ENCODE data around the gene AGPAT2.

AGPAT2 gene

DNA sequence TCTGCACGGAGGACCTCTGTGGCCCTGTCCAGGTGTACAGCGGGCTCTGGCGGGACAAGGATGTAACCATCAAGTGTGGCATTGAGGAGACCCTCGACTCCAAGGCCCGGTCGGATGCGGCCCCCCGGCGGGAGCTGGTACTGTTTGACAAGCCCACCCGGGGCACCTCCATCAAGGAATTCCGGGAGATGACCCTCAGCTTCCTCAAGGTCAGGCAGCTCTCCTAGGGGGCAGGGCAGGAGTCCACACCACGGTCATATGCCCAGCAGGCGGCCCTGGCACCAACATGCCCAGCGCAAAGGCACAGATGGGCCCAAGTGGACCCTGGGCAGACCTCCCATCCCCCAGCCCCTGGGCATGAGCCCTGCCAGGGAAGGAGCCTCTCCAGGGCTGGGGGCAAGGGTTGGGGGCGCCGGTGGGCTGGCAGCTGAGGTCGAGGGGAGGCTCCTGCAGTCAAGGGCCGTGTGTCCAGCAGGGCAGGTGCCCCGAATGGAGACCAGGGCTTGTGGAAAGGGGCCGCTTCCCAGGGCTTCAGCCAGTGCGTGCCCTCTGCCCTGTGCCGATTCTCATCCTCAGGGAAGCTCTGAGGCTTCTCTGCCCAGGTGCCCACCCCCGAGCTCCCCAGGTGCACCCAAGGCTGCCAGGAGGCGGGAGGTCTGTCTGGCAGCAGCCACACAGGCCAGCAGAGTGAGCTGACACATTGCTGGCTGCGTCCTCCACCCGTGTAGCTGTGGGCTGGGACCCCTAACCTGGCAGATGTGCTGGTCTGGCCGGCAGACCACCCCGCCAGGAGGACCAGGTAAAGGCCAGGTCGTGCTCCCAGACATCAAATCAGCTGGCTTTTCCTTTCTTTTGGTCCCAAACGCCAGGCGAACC is 35.1 kb upstream of the AGPAT2 start:
- Histone ChIP-seq H3K14ac (ENCODE audit: low read length) (no peak overlapping the region), H3K79me1 (ENCODE audit: low read length) (peaks cover 6% of the 10 kb centered on the region), H3K27ac (ENCODE audit: low read depth, low read length) (no peak overlapping the region), H3K4me1 (ENCODE audit: control insufficient read depth in 1 of 2, insufficient read depth in 2 of 2, low read length in 2 of 2) (peaks cover 12 to 14% of the 10 kb centered on the region in 2 experiments), H2BK12ac (ENCODE audit: low read length) (no peak overlapping the region), H3K4me2 (ENCODE audit: low read length) (no peak overlapping the region), H3K9me3 (ENCODE audit: insufficient read depth, low read depth, low read length) (peaks cover 3% of the 10 kb centered on the region), H3K9ac (ENCODE audit: low read length) (no peak overlapping the region), H2AK5ac (ENCODE audit: low read length) (no peak overlapping the region), H4K12ac (ENCODE audit: low read depth, low read length) (no peak overlapping the region), H3K36me3 (ENCODE audit: control insufficient read depth in 1 of 2, insufficient read depth in 2 of 2, low read length in 2 of 2) (peaks cover 59 to 61% of the 10 kb centered on the region in 2 experiments), H3K4me3 (ENCODE audit: low read depth, low read length) (no peak overlapping the region), H2BK5ac (ENCODE audit: low read depth, low read length, poor library complexity) (no peak overlapping the region), H3K79me2 (ENCODE audit: control insufficient read depth, insufficient read depth, low read length, poor library complexity) (peaks cover 2% of the 10 kb centered on the region), H2BK120ac (ENCODE audit: insufficient read depth, low read length, poor library complexity) (no peak overlapping the region), H4K91ac (ENCODE audit: low read depth, low read length) (no peak overlapping the region), H3K4ac (ENCODE audit: low read depth, low read length) (no peak overlapping the region), H3K27me3 (ENCODE audit: insufficient read depth, low read length) (no peaks in the 10 kb centered on the region), H3K23ac (ENCODE audit: low read length) (no peak overlapping the region), H3K18ac (ENCODE audit: low read length) (no peak overlapping the region), H2AFZ (ENCODE audit: insufficient read depth, low read length, poor library complexity) (no peak overlapping the region), H4K8ac (ENCODE audit: low read depth, low read length) (no peak overlapping the region)
- no CpG with 5 or more reads among the region's 31 CpGs for WGBS (ENCODE audit: extremely low coverage, insufficient coverage, insufficient read length)
- no peak for DNase-seq

DNA sequence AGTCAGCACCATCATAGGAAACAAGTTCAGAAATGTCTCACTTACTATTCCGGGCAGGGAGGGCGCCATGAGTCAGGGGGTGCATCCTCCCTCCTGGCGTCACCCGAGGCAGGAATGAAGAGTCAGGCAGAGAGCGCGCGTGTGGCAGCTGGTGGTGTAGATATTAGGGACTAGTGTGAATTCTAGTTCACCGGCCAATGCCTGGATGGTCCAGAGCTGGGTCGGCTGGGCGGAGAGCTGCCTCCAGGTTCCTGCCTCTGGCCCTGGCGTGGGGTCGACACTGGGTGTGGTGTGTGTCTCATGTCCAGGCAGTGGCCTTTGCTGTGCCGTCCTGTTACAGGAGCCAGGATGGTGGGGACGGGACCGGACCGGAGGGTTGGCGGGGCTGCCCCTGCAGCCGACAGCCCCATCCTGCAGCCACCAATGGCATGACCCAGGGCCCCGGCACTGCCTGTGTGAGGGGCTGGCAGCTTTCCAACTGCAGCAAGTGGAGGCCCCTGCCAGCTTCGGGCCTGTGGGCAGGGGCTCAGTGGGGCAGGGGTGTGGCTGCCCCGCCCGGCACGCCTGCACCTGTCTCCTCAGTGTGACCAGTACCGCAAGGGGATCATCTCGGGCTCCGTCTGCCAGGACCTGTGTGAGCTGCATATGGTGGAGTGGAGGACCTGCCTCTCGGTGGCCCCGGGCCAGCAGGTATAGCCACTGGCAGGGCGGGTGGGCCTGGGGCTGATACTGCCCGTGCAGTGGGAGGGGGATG is 34.3 kb upstream of the AGPAT2 start:
- WGBS (ENCODE audit: extremely low coverage, insufficient coverage, insufficient read length) = no CpG with 5 or more reads among the region's 30 CpGs
- no peak overlapping the region for H2BK5ac ChIP-seq (ENCODE audit: low read depth, low read length, poor library complexity)
- H3K79me1 ChIP-seq (ENCODE audit: low read length) = peaks cover 6% of the 10 kb centered on the region
- H2AFZ ChIP-seq (ENCODE audit: insufficient read depth, low read length, poor library complexity) = no peak overlapping the region
- no peak overlapping the region for H3K14ac ChIP-seq (ENCODE audit: low read length)
- no peak overlapping the region for H3K27ac ChIP-seq (ENCODE audit: low read depth, low read length)
- H2BK12ac ChIP-seq (ENCODE audit: low read length) = no peak overlapping the region
- no peaks in the 10 kb centered on the region for H3K79me2 ChIP-seq (ENCODE audit: control insufficient read depth, insufficient read depth, low read length, poor library complexity)
- H3K4me3 ChIP-seq (ENCODE audit: low read depth, low read length) = no peak overlapping the region
- no peak for DNase-seq
- H3K36me3 ChIP-seq (ENCODE audit: control insufficient read depth in 1 of 2, insufficient read depth in 2 of 2, low read length in 2 of 2) = peaks cover 58 to 59% of the 10 kb centered on the region in 2 experiments
- no peak overlapping the region for H4K91ac ChIP-seq (ENCODE audit: low read depth, low read length)
- no peak overlapping the region for H2BK120ac ChIP-seq (ENCODE audit: insufficient read depth, low read length, poor library complexity)
- H3K4me1 ChIP-seq (ENCODE audit: control insufficient read depth in 1 of 2, insufficient read depth in 2 of 2, low read length in 2 of 2) = peaks cover 8 to 12% of the 10 kb centered on the region in 2 experiments
- no peak overlapping the region for H3K4me2 ChIP-seq (ENCODE audit: low read length)
- H3K27me3 ChIP-seq (ENCODE audit: insufficient read depth, low read length) = no peaks in the 10 kb centered on the region
- no peak overlapping the region for H3K23ac ChIP-seq (ENCODE audit: low read length)
- no peak overlapping the region for H3K18ac ChIP-seq (ENCODE audit: low read length)
- no peak overlapping the region for H2AK5ac ChIP-seq (ENCODE audit: low read length)
- no peak overlapping the region for H3K9ac ChIP-seq (ENCODE audit: low read length)
- peaks cover 3% of the 10 kb centered on the region for H3K9me3 ChIP-seq (ENCODE audit: insufficient read depth, low read depth, low read length)
- H3K4ac ChIP-seq (ENCODE audit: low read depth, low read length) = no peak overlapping the region
- no peak overlapping the region for H4K8ac ChIP-seq (ENCODE audit: low read depth, low read length)
- H4K12ac ChIP-seq (ENCODE audit: low read depth, low read length) = no peak overlapping the region

DNA sequence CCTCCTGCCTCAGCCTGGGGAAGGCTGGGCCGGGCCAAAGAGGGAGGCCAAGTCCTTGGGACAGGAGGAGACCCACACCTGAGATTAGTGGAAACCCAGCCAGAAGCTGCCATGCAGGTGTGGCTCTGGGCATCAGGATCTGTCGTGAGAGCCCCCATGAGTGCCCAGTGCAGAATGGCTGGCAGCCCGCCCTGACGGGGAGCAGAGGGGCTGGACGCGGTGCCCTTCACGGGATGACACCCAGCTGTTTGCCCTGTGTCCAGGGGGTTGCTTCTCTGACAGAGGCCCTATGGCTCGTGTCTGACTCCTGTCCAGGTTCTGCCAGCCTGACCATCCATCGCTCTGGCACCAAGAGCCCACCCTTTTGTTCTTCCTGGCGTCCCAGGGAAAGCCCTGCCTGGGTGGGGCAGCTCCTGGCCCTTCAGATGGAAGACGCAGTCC is 33.7 kb upstream of the AGPAT2 start:
- DNase-seq = no peak
- no peak overlapping the region for H3K4me3 ChIP-seq (ENCODE audit: low read depth, low read length)

GRCh38 chr9:136720251-136720897 is 33.1 kb upstream of the AGPAT2 start:
- Histone ChIP-seq H3K23ac (ENCODE audit: low read length) (no peak overlapping the region), H3K14ac (ENCODE audit: low read length) (no peak overlapping the region), H3K27me3 (ENCODE audit: insufficient read depth, low read length) (no peaks in the 10 kb centered on the region), H2AK5ac (ENCODE audit: low read length) (no peak overlapping the region), H3K4me3 (ENCODE audit: low read depth, low read length) (no peak overlapping the region), H3K27ac (ENCODE audit: low read depth, low read length) (no peak overlapping the region), H3K4me2 (ENCODE audit: low read length) (no peak overlapping the region), H3K9ac (ENCODE audit: low read length) (no peak overlapping the region), H2BK12ac (ENCODE audit: low read length) (no peak overlapping the region), H2BK5ac (ENCODE audit: low read depth, low read length, poor library complexity) (no peak overlapping the region), H2BK120ac (ENCODE audit: insufficient read depth, low read length, poor library complexity) (no peak overlapping the region), H3K79me1 (ENCODE audit: low read length) (peaks cover under 1% of the 10 kb centered on the region), H4K8ac (ENCODE audit: low read depth, low read length) (no peak overlapping the region), H3K4ac (ENCODE audit: low read depth, low read length) (no peak overlapping the region), H3K18ac (ENCODE audit: low read length) (no peak overlapping the region), H4K91ac (ENCODE audit: low read depth, low read length) (no peak overlapping the region), H3K4me1 (ENCODE audit: control insufficient read depth in 1 of 2, insufficient read depth in 2 of 2, low read length in 2 of 2) (peaks cover 0 to 1% of the 10 kb centered on the region in 2 experiments), H3K36me3 (ENCODE audit: control insufficient read depth in 1 of 2, insufficient read depth in 2 of 2, low read length in 2 of 2) (peaks cover 46 to 47% of the 10 kb centered on the region in 2 experiments), H3K9me3 (ENCODE audit: insufficient read depth, low read depth, low read length) (peaks cover 3% of the 10 kb centered on the region), H3K79me2 (ENCODE audit: control insufficient read depth, insufficient read depth, low read length, poor library complexity) (no peaks in the 10 kb centered on the region), H4K12ac (ENCODE audit: low read depth, low read length) (no peak overlapping the region), H2AFZ (ENCODE audit: insufficient read depth, low read length, poor library complexity) (no peak overlapping the region)
- no CpG with 5 or more reads among the region's 20 CpGs for WGBS (ENCODE audit: extremely low coverage, insufficient coverage, insufficient read length)
- no peak for DNase-seq

More for the DNA sequence above, 33.7 kb upstream of the AGPAT2 start:
- H2AFZ ChIP-seq (ENCODE audit: insufficient read depth, low read length, poor library complexity) = no peak overlapping the region
- no peak overlapping the region for H2AK5ac ChIP-seq (ENCODE audit: low read length)
- no peak overlapping the region for H3K9ac ChIP-seq (ENCODE audit: low read length)
- WGBS (ENCODE audit: extremely low coverage, insufficient coverage, insufficient read length) = no CpG with 5 or more reads among the region's 11 CpGs
- no peak overlapping the region for H3K4me2 ChIP-seq (ENCODE audit: low read length)
- H3K36me3 ChIP-seq (ENCODE audit: control insufficient read depth in 1 of 2, insufficient read depth in 2 of 2, low read length in 2 of 2) = peaks cover 52 to 53% of the 10 kb centered on the region in 2 experiments
- H4K8ac ChIP-seq (ENCODE audit: low read depth, low read length) = no peak overlapping the region
- no peak overlapping the region for H3K14ac ChIP-seq (ENCODE audit: low read length)
- no peak overlapping the region for H4K91ac ChIP-seq (ENCODE audit: low read depth, low read length)
- no peak overlapping the region for H3K27ac ChIP-seq (ENCODE audit: low read depth, low read length)
- H4K12ac ChIP-seq (ENCODE audit: low read depth, low read length) = no peak overlapping the region
- H3K23ac ChIP-seq (ENCODE audit: low read length) = no peak overlapping the region
- no peak overlapping the region for H2BK5ac ChIP-seq (ENCODE audit: low read depth, low read length, poor library complexity)
- no peak overlapping the region for H3K4ac ChIP-seq (ENCODE audit: low read depth, low read length)
- H3K4me1 ChIP-seq (ENCODE audit: control insufficient read depth in 1 of 2, insufficient read depth in 2 of 2, low read length in 2 of 2) = peaks cover 2 to 6% of the 10 kb centered on the region in 2 experiments
- peaks cover 4% of the 10 kb centered on the region for H3K79me1 ChIP-seq (ENCODE audit: low read length)
- peaks cover 3% of the 10 kb centered on the region for H3K9me3 ChIP-seq (ENCODE audit: insufficient read depth, low read depth, low read length)
- no peaks in the 10 kb centered on the region for H3K27me3 ChIP-seq (ENCODE audit: insufficient read depth, low read length)
- H3K79me2 ChIP-seq (ENCODE audit: control insufficient read depth, insufficient read depth, low read length, poor library complexity) = no peaks in the 10 kb centered on the region
- H3K18ac ChIP-seq (ENCODE audit: low read length) = no peak overlapping the region
- no peak overlapping the region for H2BK12ac ChIP-seq (ENCODE audit: low read length)
- H2BK120ac ChIP-seq (ENCODE audit: insufficient read depth, low read length, poor library complexity) = no peak overlapping the region
